T-cell (primary cell): ENCODE measurements around the gene SLC29A3. TPM values are rescaled to one million over a fixed set of nuclear protein-coding genes. Genes with fewer than 3 reads are reported as not detected.

Source experiments
- ATAC-seq, 4 experiments: fragments of 200-7000 bp in 3 of 4; fragments of 150-1000 bp in 1 of 4; cut with Tn5 transposase; replicated peaks in 1 of 4; 1 replicate in 3 of 4; 2 replicates in 1 of 4; pipeline ENCODE4 v1.10.0; 2021; ENCODE audit warnings: moderate library complexity in 3 of 4, mild to moderate bottlenecking in 2 of 4, moderate number of reproducible peaks in 1 of 4
- CTCF ChIA-PET, 2 donors: fragments of 300-600 bp; sonication (Branson Sonifier 250); formaldehyde crosslinking; loops; one replicate each; lab custom pipeline; 2022; ENCODE audit warnings: antibody characterized with exemption in 2 of 2; lab: Charles Lee
- POLR2A ChIA-PET, 2 donors: fragments of 300-600 bp; sonication (Branson Sonifier 250); formaldehyde crosslinking; loops; one replicate each; lab custom pipeline; 2022; ENCODE audit warnings: antibody characterized with exemption in 2 of 2; lab: Charles Lee
- DNase-seq, 35 experiments: peaks; one replicate each; pipeline versions ENCODE4 v3.0.0 to v3.0.0-alpha.2; 2013 to 2023
- H3K27ac ChIP-seq: one replicate; pipeline ENCODE4 v1.5.1; 2013; ENCODE audit warnings: low read length
- H3K27me3 ChIP-seq, 2 experiments: replicated peaks in 1 of 2; 1 replicate in 1 of 2; 2 replicates in 1 of 2; pipeline versions ENCODE4 v1.6.1 to v1.7.0; 2013; ENCODE audit warnings: low read length in 1 of 2, mixed read lengths in 1 of 2; ENCODE audit not compliant: control insufficient read depth in 2 of 2, insufficient read depth in 2 of 2; ENCODE audit errors: extremely low read depth in 1 of 2
- H3K36me3 ChIP-seq, 2 donors: 1 replicate in 1 of 2; 2 replicates in 1 of 2; pipeline versions ENCODE4 v1.6.1 to v1.7.0; 2013; ENCODE audit warnings: low read length in 1 of 2; ENCODE audit not compliant: control insufficient read depth in 2 of 2, insufficient read depth in 1 of 2; ENCODE audit errors: extremely low read depth in 1 of 2
- H3K4me1 ChIP-seq, 2 experiments: 1 replicate in 1 of 2; 2 replicates in 1 of 2; pipeline versions ENCODE4 v1.6.1 to v1.7.0; 2013; ENCODE audit warnings: low read length in 2 of 2, mixed read lengths in 1 of 2; ENCODE audit not compliant: insufficient read depth in 2 of 2, control insufficient read depth in 1 of 2; ENCODE audit errors: extremely low read depth in 1 of 2
- H3K4me3 ChIP-seq, 2 donors: 1 replicate in 1 of 2; 2 replicates in 1 of 2; pipeline versions ENCODE4 v1.5.1 to v1.7.0; 2013; ENCODE audit warnings: mild to moderate bottlenecking in 2 of 2, low read length in 1 of 2, moderate library complexity in 1 of 2; ENCODE audit not compliant: control insufficient read depth in 1 of 2; ENCODE audit errors: extremely low read depth in 1 of 2
- H3K9me3 ChIP-seq: 2 replicates; pipeline ENCODE4 v1.7.0; 2013
- H3K27ac Mint-ChIP-seq, 2 donors: one replicate each; pipeline ENCODE4 v1.8.0; 2020 to 2021; ENCODE audit warnings: mild to moderate bottlenecking in 2 of 2, mixed read lengths in 2 of 2
- H3K27me3 Mint-ChIP-seq, 2 donors: one replicate each; pipeline ENCODE4 v1.8.0; 2021 to 2022; ENCODE audit warnings: mixed read lengths in 2 of 2
- H3K36me3 Mint-ChIP-seq: one replicate; pipeline ENCODE4 v1.8.0; 2021; ENCODE audit warnings: mixed read lengths
- H3K4me1 Mint-ChIP-seq, 3 donors: one replicate each; pipeline ENCODE4 v1.8.0; 2020 to 2022; ENCODE audit warnings: mixed read lengths in 3 of 3, mild to moderate bottlenecking in 1 of 3
- H3K4me3 Mint-ChIP-seq, 3 donors: one replicate each; pipeline ENCODE4 v1.8.0; 2020 to 2022; ENCODE audit warnings: mild to moderate bottlenecking in 3 of 3, mixed read lengths in 3 of 3, moderate library complexity in 3 of 3
- H3K9me3 Mint-ChIP-seq, 3 donors: one replicate each; pipeline ENCODE4 v1.8.0; 2020 to 2022; ENCODE audit warnings: mixed read lengths in 3 of 3
- WGBS: methylation state at CpG from one replicate; pipeline ENCODE4 v1.1.5; 2013; ENCODE audit warnings: missing lambda C conversion rate; ENCODE audit not compliant: insufficient coverage; 5-methylcytosine and 5-hydroxymethylcytosine counted together
- total RNA-seq, 35 experiments: library from RNA in 6 of 35; stranded (reverse) in 6 of 35; fragments of 120-200 nt in 1 of 35; gene quantifications; one replicate each; pipeline versions ENCODE4 v1.2.1 to v1.2.4 and lab custom pipeline; 2013 to 2026

Gene SLC29A3
- total RNA-seq, 5 donors from 2014 or later (not counting 1 experiment from before 2014, with no cell fraction given), result 3.3 to 8.8 (median 6.5) TPM

DNA sequence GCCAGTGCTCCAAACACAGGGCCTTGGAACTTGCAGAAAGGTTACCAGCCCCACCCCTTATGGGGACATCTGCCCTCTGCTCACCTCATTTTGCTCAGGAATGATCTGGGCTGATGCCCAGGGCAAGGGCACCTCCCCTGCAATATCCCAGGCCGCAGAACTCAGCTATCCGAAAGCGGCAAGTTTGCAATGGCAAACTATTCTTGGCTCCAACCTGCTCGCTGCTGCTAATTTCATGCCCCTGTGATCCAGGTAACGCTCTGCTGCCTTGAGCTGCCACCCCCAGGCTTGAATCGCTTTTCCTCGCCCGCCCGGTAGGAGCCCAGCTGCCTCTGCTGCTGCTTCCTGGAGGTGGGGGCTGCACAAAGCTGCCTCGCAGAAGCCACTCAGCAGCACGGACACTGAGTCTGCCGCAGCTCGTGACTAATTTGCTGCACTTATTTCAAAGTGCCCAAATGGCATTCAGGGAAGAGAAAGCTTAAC is 18.2 kb downstream of the SLC29A3 start:
- ATAC-seq (no peak), DNase-seq (no peak)
- H3K27me3 ChIP-seq, result no peaks in the 10 kb centered on the region
- no peaks in the 10 kb centered on the region for H3K27me3 Mint-ChIP-seq
- H3K9me3 ChIP-seq, result no peaks in the 10 kb centered on the region
- ChIA-PET POLR2A (no interaction called here), CTCF (no interaction called here)
- peaks cover 0 to 10% (median 4%) of the 10 kb centered on the region in 3 donors for H3K4me1 Mint-ChIP-seq
- no peak overlapping the region for H3K4me3 ChIP-seq
- H3K36me3 Mint-ChIP-seq, result peaks cover 27% of the 10 kb centered on the region
- peaks cover 0 to 19% of the 10 kb centered on the region in 2 donors for H3K36me3 ChIP-seq
- H3K9me3 Mint-ChIP-seq, result no peaks in the 10 kb centered on the region
- H3K27ac Mint-ChIP-seq, result no peak overlapping the region
- no peaks in the 10 kb centered on the region for H3K4me1 ChIP-seq
- H3K27ac ChIP-seq, result no peak overlapping the region
- H3K4me3 Mint-ChIP-seq, result no peak overlapping the region
- 95% methylated on average over 11 of the region's 13 CpGs for WGBS

DNA sequence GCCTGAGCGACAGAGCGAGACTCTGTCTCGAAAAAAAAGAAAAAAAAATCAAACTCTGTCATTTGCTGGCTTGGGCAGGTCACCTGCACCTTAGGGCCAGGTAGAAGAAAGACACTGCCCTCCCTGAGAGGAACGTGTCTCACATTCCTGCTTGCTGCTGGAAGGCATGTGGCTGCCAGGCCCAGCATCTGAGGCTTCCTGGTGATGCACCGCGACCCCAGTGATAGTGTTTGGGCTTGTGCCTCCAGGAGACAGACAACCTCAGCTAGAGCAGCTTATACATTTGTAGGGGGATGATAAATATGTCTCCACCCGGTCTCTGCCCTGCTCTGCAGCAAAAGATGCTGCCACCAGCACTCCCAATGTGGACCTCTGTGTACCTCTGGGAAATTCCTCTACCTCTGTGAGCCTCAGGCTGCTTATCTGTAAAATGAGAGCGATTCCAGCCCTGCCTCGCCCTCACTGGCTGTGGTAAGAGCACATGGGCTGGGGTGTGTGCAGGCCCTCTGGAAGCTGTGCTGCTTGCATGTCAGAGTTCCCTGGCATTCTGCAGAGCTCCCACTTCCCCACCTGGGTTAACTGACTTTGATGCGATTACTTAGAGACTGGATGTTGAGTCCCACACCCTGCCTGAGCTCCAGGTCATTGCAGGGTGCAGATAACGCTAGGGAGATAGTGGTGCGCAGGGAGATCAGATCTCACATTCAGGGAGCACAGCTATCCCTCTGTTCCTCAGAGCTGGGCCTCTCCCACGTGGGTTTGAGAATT is 19.9 kb downstream of the SLC29A3 start:
- no peak for DNase-seq
- H3K27ac ChIP-seq, result no peak overlapping the region
- H3K27me3 Mint-ChIP-seq, result no peaks in the 10 kb centered on the region
- 84% methylated on average over 10 of the region's 13 CpGs for WGBS
- H3K36me3 Mint-ChIP-seq, result peaks cover 23% of the 10 kb centered on the region
- ATAC-seq, result no peak
- no peaks in the 10 kb centered on the region for H3K9me3 ChIP-seq
- ChIA-PET POLR2A (no interaction called here), CTCF (no interaction called here)
- no peak overlapping the region for H3K27ac Mint-ChIP-seq
- peaks cover 0 to 19% of the 10 kb centered on the region in 2 donors for H3K36me3 ChIP-seq
- no peaks in the 10 kb centered on the region for H3K4me1 ChIP-seq
- no peaks in the 10 kb centered on the region for H3K9me3 Mint-ChIP-seq
- H3K27me3 ChIP-seq, result no peaks in the 10 kb centered on the region
- no peak overlapping the region for H3K4me3 ChIP-seq
- no peak overlapping the region for H3K4me3 Mint-ChIP-seq
- H3K4me1 Mint-ChIP-seq, result peaks cover 0 to 10% (median 2%) of the 10 kb centered on the region in 3 donors

DNA sequence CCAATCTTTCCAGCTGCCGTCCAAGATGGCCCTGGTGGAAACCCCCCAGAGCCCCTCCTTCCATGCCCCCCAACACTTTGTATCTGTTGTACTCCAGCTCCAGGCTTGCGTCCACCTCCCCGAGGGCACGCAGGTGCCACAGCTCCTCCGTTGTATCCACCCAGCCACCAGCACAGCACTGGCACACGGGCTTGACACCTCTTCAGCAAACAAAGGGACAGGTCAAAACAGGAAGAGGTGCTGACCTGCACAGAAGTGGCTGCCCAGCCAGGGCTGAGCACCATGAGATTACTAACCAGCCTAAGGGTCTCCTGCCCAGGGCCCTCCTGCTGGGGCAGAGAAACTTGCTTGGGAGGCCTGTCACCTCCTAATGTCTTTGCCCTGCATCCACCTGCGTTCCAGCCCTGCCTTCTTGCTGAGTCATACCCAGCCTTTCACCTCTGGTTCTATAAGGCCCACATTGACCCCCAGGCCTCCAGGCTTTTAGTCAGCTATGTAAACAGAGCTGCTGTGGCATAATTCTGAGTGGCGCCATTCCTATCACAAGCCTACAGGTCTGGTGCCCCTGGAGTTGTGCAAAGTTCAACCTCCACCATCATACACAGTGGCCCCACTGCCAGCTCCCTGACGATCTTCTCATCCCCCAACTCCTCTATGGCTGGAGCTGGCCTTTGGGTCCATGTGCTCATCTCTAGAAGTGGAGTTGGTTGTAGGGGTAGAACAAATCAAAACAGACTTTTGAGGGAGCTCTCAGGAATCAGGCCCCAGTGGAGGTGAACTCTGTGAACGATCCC is 20.9 kb downstream of the SLC29A3 start:
- ChIA-PET CTCF (no interaction called here), POLR2A (interaction anchor here in 1 of 2 donors (0.6 kb wide), 1 partner anchor 41 kb away, joined by 3 read pairs; no protein-coding TSS in a partner anchor)
- H3K36me3 Mint-ChIP-seq, result peaks cover 25% of the 10 kb centered on the region
- ATAC-seq (no peak), DNase-seq (no peak)
- Histone ChIP-seq H3K9me3 (no peaks in the 10 kb centered on the region), H3K4me3 (no peak overlapping the region), H3K4me1 (no peaks in the 10 kb centered on the region), H3K36me3 (peaks cover 0 to 18% of the 10 kb centered on the region in 2 donors), H3K27ac (no peak overlapping the region), H3K27me3 (no peaks in the 10 kb centered on the region)
- no peaks in the 10 kb centered on the region for H3K9me3 Mint-ChIP-seq
- no peaks in the 10 kb centered on the region for H3K27me3 Mint-ChIP-seq
- H3K27ac Mint-ChIP-seq, result peak overlapping the region in 1 of 2 donors; percentile 36
- H3K4me1 Mint-ChIP-seq, result peaks cover 0 to 8% (median 0%) of the 10 kb centered on the region in 3 donors
- H3K4me3 Mint-ChIP-seq, result no peak overlapping the region
- WGBS, result 88% methylated on average over 8 of the region's 10 CpGs

DNA sequence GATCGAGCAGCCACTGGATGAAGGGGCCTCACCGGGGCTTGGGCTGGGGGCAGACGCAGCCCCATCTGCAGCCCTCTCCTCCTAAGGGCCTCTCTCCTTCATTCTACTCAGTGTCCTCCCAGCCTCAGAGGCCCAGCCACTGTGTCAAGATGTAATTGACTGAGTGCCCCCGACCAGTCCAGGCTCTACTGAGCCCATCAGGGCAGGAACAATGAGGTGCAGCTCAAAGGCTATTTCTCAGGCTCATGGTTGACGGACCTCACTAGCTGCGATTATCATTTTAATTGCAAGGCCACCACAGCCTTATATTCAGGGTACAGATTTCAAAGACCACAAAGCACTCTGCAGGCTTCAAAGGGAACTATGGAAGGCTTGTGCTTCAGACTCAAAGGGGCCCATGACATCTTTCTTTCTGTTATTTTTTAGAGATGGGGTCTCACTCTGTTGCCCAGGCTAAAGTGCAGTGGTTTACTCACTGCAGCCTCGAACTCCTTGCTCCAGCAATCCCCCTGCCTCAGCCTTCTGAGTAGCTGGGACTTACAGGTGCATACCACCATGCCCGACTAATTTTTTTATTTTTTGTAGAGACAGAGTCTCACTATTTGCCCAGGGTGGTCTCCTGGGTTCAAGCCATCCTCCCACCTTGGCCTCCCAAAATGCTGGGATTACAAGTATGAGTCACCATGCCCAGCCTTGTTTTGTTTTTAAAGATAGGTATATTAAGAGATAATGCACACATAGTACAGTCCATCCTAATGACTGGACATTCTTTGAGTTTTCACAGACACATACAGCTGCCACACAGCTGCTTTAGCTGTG is 23.7 kb downstream of the SLC29A3 start:
- Histone ChIP-seq H3K27me3 (no peaks in the 10 kb centered on the region), H3K9me3 (no peaks in the 10 kb centered on the region), H3K4me1 (no peaks in the 10 kb centered on the region), H3K36me3 (peaks cover 2 to 14% of the 10 kb centered on the region in 2 donors), H3K4me3 (no peak overlapping the region), H3K27ac (no peak overlapping the region)
- POLR2A ChIA-PET, result no interaction called here
- Mint-ChIP-seq H3K27ac (no peak overlapping the region), H3K27me3 (no peaks in the 10 kb centered on the region), H3K36me3 (peaks cover 24% of the 10 kb centered on the region), H3K4me1 (no peaks in the 10 kb centered on the region), H3K4me3 (no peak overlapping the region), H3K9me3 (no peaks in the 10 kb centered on the region)
- ATAC-seq (no peak), DNase-seq (no peak)
- WGBS, result 88% methylated on average over 6 of the region's 8 CpGs
- CTCF ChIA-PET, result interaction anchor here in 1 of 2 donors (0.6 kb wide), 1 partner anchor 308 kb away, joined by 4 read pairs; no protein-coding TSS in a partner anchor

DNA sequence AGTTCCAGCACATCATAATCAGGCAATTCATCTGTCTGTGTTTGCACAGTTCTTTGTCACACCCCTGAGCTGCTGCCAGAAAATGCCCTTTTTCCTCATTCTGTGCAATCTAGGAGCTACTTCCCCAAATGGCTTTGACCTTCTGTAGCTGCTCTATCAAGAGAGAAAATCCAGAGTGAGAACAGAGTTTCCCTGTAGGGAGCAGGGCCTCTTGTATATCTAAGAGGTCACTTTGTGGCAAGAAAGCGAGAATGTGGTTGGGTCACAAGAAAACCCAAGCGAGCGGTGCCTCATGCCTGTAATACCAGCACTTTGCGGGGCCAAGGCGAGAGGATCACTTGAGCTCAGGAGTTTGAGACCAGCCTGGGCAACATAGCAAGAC is 24.3 kb downstream of the SLC29A3 start:
- Mint-ChIP-seq H3K36me3 (peaks cover 24% of the 10 kb centered on the region), H3K4me1 (no peaks in the 10 kb centered on the region), H3K9me3 (no peaks in the 10 kb centered on the region), H3K4me3 (no peak overlapping the region), H3K27ac (no peak overlapping the region), H3K27me3 (no peaks in the 10 kb centered on the region)
- 90% methylated on average over 2 of the region's 5 CpGs for WGBS
- H3K4me1 ChIP-seq, result no peaks in the 10 kb centered on the region
- POLR2A ChIA-PET, result no interaction called here
- no peak for DNase-seq
- ATAC-seq, result no peak
- no peak overlapping the region for H3K27ac ChIP-seq
- CTCF ChIA-PET, result interaction anchor here (0.5 to 0.6 kb wide), 2 partner anchors 308 to 538 kb away, joined by 3 to 4 read pairs; no protein-coding TSS in a partner anchor
- no peaks in the 10 kb centered on the region for H3K9me3 ChIP-seq
- H3K4me3 ChIP-seq, result no peak overlapping the region
- H3K36me3 ChIP-seq, result peaks cover 2 to 12% of the 10 kb centered on the region in 2 donors
- no peaks in the 10 kb centered on the region for H3K27me3 ChIP-seq
